Jurkat, Clone E6-1 (cell line): ENCODE data around the gene TMIE. TPM values are rescaled to one million over a fixed set of nuclear protein-coding genes. Genes with fewer than 3 reads are reported as not detected.

Source experiments
- DNase-seq: peaks from one replicate; pipeline ENCODE4 v3.0.0-alpha.2; 2011; ENCODE audit warnings: low read depth, low spot score
- H3K4me3 ChIP-seq: 2 replicates; pipeline ENCODE4 v1.5.1; 2011; ENCODE audit warnings: mild to moderate bottlenecking, low read length, control low read depth, moderate library complexity
- polyA plus RNA-seq: library from polyadenylated mRNA; unstranded; fragments of >200 nt; gene quantifications from one replicate; pipeline ENCODE4 v1.2.1, GENCODE V29; 2012; ENCODE audit warnings: missing spikeins; ENCODE audit not compliant: insufficient read length, insufficient read depth

TMIE gene
- not detected for polyA plus RNA-seq

DNA sequence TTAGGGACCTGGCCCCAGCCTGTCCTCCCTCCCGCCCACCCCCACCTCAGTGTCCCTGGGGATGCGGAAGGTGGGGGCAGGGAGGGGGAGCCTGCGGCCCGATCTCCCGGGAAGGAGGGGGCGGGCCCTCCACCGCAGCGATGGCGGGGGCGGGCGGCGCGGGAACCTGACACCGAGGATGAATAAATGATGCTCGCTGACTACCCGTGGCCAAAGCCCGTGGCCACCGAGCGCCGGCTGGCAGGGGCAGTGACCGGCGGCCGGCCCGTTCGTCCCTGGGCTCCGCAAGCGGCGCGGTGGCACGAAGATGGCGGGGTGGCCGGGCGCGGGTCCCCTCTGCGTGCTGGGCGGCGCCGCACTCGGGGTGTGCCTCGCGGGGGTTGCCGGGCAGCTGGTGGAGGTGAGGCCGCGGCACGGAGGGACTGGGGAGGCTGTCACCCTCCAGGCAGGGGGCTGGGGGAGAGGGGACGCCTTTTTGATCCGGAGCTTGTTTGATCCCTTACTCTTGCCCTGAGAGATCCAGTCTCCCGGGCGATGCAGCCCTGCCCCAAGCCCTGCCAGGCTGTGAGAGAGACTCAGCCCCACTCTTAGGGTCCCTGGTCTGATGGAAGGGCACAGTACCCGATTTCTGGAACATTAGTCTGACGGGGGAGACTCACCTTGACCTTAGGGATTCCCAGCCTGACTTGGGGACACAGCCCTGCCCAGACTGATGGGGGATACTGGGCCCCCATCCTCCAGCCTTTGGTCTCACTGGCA, at the start of gene TMIE:
Gene TMIE (plus strand): TSS at position 212 of the 759 bp plus-strand sequence. CDS start 96 bp downstream, at position 308.
- no peak within 1 kb of the TSS for H3K4me3 ChIP-seq
- DNase-seq: no peak

GRCh38 chr3:46655271-46655670, 45.9 kb upstream of the TMIE start:
- H3K4me3 ChIP-seq: no peak overlapping the region
- no peak for DNase-seq

DNA sequence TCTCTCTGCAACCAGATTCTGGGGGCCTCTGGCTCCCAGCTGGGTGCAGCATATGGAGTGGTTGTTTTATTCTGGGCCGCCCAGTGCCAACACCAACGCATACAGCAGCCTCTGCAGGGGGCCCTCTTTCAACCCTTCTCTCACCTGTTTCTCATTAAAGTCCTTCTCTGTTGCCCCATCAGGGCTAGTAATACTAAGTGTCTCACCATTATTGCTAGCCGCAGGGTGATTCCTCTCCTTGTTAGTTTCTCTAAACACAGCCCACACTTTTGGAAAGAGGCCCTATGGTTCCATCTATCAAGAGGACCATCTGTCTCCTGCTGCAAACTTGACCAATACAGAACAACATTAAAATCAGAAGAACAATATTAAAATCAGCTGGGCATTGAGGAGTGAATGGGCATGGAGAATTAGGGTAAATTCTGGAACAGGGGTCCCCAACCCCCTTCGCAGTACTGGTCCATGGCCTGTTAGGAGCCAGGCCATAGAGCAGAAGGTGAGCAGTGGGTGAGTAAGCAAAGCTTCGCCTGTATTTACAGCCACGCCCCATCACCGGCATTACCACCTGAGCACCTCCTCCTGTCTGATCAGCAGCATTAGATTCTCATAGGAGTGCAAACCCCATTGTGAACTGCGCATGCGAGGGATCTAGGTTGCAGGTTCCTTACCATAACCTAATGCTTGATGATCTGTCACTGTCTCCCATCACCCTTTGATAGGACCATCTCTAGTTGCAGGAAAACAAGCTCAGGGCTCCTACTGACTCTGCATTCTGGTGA, 44.2 kb upstream of the TMIE start:
- no peak for DNase-seq
- H3K4me3 ChIP-seq: no peak overlapping the region

DNA sequence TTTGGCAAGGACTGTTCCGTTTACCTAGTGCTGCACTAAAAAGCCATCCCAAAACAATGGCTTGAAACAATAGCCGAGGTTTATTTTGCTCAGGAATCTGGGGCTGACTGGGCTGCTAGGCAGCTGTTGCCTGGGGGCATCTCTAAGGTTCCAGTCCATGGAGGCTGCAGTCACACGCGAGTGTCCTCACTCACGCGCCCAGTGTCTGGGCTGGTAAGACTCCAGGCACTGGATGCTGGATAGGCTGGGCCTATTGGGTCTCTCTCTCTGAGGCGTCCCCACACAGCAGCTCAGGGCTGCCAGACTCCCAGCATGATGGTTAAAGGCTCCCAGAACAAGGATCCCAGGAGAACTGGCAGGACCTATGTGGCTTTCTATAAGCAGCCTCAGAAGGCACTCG, 41.9 kb upstream of the TMIE start:
- no peak for DNase-seq
- H3K4me3 ChIP-seq: no peak overlapping the region

DNA sequence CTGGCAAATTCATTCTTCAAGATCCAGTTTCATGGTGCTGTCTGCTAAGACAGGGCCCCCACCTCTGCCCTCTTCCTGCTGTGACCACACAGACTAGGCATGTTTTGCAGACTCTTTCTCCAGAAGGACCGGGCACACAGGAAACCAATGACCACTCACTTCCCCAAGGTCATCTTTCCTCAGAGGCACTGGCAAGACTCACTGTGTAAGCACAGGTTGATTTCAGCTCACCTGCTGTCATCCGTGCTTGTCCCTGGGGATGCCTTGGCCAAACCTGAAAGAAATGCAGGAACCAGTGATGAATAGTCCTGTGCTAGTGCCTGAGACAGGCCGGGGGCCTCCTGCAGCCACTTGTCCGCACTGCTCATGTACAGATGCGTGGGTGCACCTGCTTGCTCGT, 41.2 kb upstream of the TMIE start:
- DNase-seq: no peak
- no peak overlapping the region for H3K4me3 ChIP-seq

DNA sequence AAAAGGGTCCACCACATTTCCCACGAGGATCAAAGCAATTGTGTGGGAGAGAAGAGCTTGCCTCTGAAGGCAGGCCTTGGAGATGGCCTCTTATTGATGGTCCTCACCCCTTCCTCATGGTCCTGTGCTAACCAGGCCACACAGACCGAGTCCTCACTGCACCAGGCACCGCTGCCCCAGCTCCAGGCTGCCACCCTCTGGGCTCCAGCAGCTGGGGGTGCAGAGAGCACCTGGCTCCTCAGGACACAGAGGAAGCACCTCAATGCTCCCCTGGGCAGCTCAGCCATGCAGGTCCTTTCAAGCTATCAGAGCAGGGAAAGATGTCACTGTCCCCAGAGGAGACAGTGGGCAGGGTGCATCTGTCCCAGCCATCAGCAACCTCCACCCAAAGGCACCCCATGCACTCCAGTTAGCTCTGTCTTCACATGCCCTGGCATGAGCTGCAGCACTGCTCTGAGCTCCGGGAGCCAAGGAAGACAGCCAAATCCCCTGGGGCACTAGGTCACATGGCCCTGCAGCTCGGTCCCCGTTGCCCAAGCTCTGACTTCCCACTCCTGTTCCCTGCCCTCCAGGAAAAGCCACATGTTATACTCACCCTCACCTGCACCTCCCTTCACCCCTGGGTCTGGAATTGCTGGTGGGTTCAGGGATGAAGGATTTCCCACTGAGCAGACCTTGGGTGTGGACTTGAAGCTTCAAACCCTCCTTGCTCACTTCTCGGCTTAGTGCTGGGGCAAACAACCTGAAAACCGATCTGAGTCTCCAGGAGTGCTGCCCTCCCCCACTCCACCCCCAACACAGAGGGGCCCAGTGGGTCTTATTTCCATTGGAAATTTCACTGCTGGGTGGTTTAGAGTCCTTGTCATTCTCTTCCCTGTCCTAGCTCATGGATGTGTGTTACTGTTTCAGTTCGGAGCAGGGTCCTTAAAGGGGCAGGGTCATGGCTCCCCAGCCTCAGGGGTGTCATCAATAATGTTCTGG, 40.4 kb upstream of the TMIE start:
- no peak for DNase-seq
- no peak overlapping the region for H3K4me3 ChIP-seq

DNA sequence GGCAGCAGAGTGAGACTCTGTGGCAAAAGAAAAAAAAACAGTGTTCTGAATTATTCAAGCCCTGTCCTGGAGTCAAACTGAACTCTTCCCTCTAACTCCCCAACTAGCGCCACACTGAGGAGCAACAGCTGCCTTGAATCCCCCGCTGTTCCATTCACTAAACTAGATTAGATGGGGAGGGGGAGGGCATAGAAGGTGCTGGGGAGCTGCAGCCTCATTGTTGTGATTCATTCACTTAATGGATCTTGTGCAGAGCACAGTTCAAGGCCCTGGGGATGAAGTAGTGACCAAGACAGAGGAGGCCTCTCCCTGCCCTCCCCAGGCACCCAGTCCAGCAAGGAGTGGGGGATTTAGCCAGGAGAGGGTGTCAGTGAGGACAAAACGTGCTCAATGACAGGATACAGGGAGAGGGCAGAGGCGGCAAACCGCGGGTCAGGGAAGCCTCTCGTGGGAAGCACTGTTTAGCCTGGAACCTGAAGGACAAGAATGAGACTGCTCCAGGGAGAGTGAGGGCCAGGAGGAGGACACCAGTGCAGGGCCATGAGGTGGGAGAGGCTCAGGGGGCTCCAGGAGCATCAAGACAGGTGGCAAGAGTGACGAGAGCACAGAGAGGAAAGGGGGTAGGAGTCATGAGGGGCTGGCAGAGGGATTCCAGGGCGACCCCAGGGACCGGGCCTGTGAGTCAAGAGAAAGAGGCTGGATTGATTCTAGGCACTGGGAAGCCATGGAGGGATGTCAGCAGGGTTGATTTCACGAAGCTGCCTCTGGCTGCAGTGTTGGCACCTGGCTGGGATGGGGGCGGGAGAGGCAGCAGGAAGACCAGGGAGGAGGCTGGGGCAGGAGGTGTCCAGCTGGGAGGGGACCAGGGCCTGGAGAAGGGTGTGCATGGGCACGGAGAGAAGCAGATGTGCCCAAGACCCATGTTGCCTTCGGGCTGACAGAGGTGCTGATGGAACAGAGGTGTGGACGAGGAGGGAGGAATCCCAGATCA, 39.1 kb upstream of the TMIE start:
- DNase-seq: no peak
- no peak overlapping the region for H3K4me3 ChIP-seq

DNA sequence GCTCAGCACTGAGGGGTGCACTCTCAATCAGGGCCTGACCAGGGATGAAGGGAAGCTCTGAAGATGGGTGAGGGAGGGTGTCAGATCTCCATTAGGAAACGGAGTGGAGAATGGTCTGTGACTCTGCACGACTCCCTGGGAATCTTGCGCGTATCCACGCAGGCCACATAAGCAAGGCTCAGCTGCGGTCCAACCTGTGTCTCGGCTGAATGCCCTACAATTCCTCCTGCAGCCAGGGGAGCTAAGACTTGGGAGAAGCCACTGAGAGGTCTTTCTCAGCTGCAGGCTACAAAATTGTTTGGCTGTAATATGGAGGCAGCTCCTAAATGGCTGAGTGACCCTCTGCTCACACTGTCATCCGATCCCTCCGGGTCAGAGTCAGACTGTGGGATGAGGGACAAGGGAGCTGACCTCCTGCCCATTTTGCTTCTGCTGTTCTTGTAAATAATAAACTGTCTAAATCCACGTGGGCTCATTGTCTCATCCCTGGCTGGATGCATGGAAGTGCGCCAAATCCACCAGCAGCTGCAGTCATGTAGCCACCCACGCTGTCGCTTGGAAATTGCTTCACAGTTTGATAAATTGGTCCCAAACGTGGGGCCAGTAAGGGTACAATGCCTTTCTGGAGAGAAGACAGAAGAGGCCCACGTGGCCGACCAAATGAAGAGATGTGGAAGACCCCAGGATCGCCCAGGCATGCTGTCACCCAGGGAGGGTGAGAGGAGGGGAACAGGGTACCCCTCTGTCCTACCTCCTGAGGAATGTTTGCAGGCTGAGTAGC, 38.2 kb upstream of the TMIE start:
- DNase-seq: no peak
- no peak overlapping the region for H3K4me3 ChIP-seq

DNA sequence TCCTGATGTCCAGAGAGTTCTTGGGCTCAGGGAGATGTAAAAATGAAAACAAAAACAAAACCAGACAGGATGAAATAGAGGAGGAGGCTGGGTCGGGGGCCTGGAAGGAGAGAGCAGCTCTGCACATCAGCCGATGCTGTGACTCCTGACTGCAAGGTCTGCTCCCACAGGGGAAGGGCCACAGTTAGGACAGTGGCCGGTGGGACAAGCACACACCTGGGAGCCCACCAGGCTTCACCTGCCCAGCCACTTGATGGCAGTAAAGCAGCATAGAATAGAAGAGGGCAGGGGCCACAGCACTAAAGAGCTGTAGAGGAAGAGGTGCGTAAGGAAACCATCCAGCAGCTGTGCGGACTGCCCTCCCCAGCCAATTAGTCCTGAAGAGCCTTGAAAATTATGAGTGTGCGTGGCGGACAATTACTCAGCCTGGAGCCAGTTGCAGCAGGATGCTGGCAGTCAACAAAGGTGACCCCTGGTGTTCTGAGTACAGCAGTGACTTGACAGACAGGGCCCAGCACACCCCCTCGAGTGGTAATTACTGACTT, 37.5 kb upstream of the TMIE start:
- no peak for DNase-seq
- H3K4me3 ChIP-seq: no peak overlapping the region

GRCh38 chr3:46664188-46664970, 36.8 kb upstream of the TMIE start:
- H3K4me3 ChIP-seq: no peak overlapping the region
- no peak for DNase-seq

DNA sequence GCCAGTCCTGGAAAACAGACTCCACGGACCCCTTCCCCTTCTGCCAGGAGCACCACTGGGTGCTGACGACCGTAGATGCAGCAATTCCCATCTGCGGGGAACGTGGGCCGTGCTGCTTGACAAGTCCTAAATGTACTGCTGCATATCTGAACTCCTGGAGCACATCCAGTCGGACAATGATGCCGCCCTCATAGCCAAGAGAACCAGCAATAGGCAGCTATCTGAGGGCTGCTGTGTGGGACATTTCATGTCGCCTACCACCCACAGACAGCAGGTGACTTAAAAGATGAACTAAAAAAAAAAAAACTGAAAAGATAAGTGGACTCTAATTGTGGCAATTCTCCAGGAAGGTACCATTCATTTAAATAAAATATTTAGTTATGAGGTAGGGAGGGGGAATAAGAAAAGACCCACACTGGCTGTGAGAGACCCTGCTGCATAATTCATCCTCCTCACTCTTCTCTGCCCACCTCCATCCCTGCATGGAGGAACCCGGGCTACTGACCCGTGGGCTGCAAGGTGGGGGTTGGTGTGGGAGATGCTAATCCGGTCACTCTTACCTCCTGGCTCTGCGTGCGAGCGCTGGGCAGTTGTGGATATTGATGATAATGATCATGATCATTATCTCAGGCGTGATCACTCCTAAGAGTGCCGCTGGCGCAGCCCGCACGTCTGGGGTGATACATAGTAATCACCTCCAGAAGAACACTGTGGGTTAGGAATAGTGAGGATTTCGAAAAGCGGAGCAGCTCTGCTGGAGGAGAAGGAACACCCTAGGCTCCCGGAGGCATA, 36.0 kb upstream of the TMIE start:
- no peak overlapping the region for H3K4me3 ChIP-seq
- DNase-seq: no peak

GRCh38 chr3:46665763-46666452, 35.3 kb upstream of the TMIE start:
- DNase-seq: no peak
- H3K4me3 ChIP-seq: no peak overlapping the region

- DNase-seq: no peak
- no peak overlapping the region for H3K4me3 ChIP-seq
Observed at GRCh38 chr3:46666453-46666845, 34.7 kb upstream of the TMIE start.

GRCh38 chr3:46667061-46667621, 34.1 kb upstream of the TMIE start:
- no peak for DNase-seq
- no peak overlapping the region for H3K4me3 ChIP-seq

GRCh38 chr3:46667657-46668056, 33.5 kb upstream of the TMIE start:
- DNase-seq: no peak

More at GRCh38 chr3:46667657-46668056, 33.5 kb upstream of the TMIE start:
- no peak overlapping the region for H3K4me3 ChIP-seq
